ENCODE results near the gene SRPK2. TPM values are rescaled to one million over a fixed set of nuclear protein-coding genes. Genes with fewer than 3 reads are reported as not detected.
A peak's percentile ranks its signal among the peaks of the same experiment; 100 is the strongest.

Gene SRPK2
- total RNA-seq, 2 donors from 2014 or later, result 60.3 to 76.2 TPM

DNA sequence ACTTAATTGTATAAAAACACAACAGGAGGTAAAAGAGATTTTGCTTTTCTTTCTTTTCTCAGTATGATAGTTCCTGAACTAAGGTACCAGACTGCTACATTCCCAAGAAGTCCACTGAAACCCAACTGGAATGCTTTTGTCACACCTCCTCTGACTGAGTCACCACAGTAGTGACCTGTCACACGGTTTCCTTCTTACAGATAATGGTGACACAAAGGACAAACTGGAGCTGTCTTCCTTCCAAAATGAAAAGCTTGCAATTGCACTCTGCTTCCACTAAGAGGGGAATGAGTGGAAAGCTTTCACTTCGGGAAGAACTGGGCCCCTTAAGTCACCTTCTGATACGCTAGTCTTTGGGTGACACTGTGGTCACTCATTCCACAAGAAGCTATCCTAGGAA is 252.5 kb downstream of the SRPK2 start:
- H3K9ac ChIP-seq (ENCODE audit: extremely low read depth, low read length, poor library complexity, severe bottlenecking), result no peak overlapping the region
- H3K9me3 Mint-ChIP-seq, result no peaks in the 10 kb centered on the region
- no peak overlapping the region for H3K4me3 Mint-ChIP-seq
- H3K9me3 ChIP-seq (ENCODE audit: control insufficient read depth, low read length), result no peaks in the 10 kb centered on the region
- no peak overlapping the region for H3K27ac Mint-ChIP-seq
- TF ChIP-seq, protein P1, sequence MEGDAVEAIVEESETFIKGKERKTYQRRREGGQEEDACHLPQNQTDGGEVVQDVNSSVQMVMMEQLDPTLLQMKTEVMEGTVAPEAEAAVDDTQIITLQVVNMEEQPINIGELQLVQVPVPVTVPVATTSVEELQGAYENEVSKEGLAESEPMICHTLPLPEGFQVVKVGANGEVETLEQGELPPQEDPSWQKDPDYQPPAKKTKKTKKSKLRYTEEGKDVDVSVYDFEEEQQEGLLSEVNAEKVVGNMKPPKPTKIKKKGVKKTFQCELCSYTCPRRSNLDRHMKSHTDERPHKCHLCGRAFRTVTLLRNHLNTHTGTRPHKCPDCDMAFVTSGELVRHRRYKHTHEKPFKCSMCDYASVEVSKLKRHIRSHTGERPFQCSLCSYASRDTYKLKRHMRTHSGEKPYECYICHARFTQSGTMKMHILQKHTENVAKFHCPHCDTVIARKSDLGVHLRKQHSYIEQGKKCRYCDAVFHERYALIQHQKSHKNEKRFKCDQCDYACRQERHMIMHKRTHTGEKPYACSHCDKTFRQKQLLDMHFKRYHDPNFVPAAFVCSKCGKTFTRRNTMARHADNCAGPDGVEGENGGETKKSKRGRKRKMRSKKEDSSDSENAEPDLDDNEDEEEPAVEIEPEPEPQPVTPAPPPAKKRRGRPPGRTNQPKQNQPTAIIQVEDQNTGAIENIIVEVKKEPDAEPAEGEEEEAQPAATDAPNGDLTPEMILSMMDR (conservative IDR thresholded peaks at IDR 0.05), result peak; percentile 48
- H3K27ac ChIP-seq (ENCODE audit: low read depth, low read length), result no peak overlapping the region
- H3K4me1 ChIP-seq (ENCODE audit: control insufficient read depth, insufficient read depth, low read length), result no peaks in the 10 kb centered on the region
- no peak overlapping the region for H3K4me3 ChIP-seq (ENCODE audit: low read length)
- H3K36me3 Mint-ChIP-seq (ENCODE audit: low read depth), result peaks cover 26% of the 10 kb centered on the region
- peaks cover 38% of the 10 kb centered on the region for H3K36me3 ChIP-seq (ENCODE audit: control insufficient read depth, insufficient read depth, low read length)
- H3K27me3 ChIP-seq (ENCODE audit: control insufficient read depth, insufficient read depth, low read length, poor library complexity, severe bottlenecking), result no peaks in the 10 kb centered on the region
- H3K4me1 Mint-ChIP-seq, result peaks cover 6% of the 10 kb centered on the region
- peak; percentile 34 for DNase-seq
- WGBS, 2 experiments (ENCODE audit: insufficient coverage in 1 of 2, insufficient read length in 1 of 2), result 87 to 100% methylated on average over 2 to 3 of the region's 3 CpGs
- no peaks in the 10 kb centered on the region for H3K27me3 Mint-ChIP-seq (ENCODE audit: insufficient read depth)

DNA sequence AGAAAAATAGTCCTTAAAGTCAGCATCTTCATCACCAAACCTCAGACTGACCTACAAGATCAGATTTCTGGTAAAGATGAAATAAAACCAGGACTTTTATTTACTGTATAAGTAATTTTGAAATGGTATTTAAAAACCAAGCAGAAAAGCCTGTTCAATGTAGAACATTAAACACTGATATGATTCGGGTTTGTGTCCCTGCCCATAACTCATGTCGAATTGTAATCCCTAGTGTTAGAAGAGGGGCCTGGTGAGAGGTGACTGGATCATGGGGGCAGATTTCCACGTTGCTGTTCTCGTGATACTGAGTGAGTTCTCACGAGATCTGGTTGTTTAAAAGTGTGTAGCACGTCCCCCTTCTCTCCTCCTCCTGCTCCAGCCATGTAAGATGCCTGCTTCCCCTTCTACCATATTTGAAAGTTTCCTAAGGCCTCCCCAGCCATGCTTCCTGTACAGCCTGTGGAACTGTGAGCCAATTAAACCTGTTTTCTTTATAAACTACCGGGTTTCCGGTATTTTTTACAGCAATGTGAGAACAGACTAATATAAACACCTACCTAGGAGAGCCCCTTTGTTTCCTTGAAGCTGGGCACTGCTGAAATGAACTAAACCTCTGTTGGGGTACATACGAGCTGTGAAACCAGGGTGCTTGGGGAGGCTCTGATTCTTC is 254.6 kb downstream of the SRPK2 start:
- Histone ChIP-seq H3K4me3 (ENCODE audit: low read length) (no peak overlapping the region), H3K36me3 (ENCODE audit: control insufficient read depth, insufficient read depth, low read length) (peaks cover 29% of the 10 kb centered on the region), H3K9ac (ENCODE audit: extremely low read depth, low read length, poor library complexity, severe bottlenecking) (no peak overlapping the region), H3K27me3 (ENCODE audit: control insufficient read depth, insufficient read depth, low read length, poor library complexity, severe bottlenecking) (no peaks in the 10 kb centered on the region), H3K4me1 (ENCODE audit: control insufficient read depth, insufficient read depth, low read length) (no peaks in the 10 kb centered on the region), H3K9me3 (ENCODE audit: control insufficient read depth, low read length) (no peaks in the 10 kb centered on the region), H3K27ac (ENCODE audit: low read depth, low read length) (no peak overlapping the region)
- Mint-ChIP-seq H3K36me3 (ENCODE audit: low read depth) (peaks cover 26% of the 10 kb centered on the region), H3K27ac (no peak overlapping the region), H3K27me3 (ENCODE audit: insufficient read depth) (no peaks in the 10 kb centered on the region), H3K4me3 (no peak overlapping the region), H3K9me3 (no peaks in the 10 kb centered on the region), H3K4me1 (peaks cover 6% of the 10 kb centered on the region)
- WGBS, 2 experiments (ENCODE audit: insufficient coverage in 1 of 2, insufficient read length in 1 of 2), result 91 to 92% methylated on average over 4 to 9 of the region's 9 CpGs
- DNase-seq, result no peak
- TF ChIP-seq, protein P1 (conservative IDR thresholded peaks at IDR 0.05), result no peak

DNA sequence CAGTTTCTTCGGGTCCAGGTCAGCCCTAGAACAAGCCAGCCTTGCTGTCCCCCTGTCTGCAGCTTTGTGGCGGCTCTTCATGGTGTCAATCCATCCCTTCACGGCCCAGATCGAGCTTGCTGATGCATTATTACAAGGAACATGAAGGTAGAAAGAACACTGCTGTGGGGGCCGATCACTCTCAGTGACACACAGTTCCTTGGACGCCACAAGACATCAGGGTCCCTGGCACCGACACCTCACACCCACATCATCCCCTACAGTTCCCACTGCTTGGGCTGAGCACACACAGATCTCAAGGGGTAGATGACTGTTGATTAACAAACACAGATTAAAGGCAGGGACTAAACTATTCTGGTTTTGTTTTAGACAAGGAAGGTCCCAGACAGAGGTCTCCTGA is 255.4 kb downstream of the SRPK2 start:
- 93% methylated on average over 7 of the region's 7 CpGs; no CpG with 5 or more reads in 1 of the 2 experiments for WGBS, 2 experiments (ENCODE audit: insufficient coverage in 1 of 2, insufficient read length in 1 of 2)

More for the DNA sequence above, 255.4 kb downstream of the SRPK2 start:
- Histone ChIP-seq H3K27me3 (ENCODE audit: control insufficient read depth, insufficient read depth, low read length, poor library complexity, severe bottlenecking) (no peaks in the 10 kb centered on the region), H3K4me1 (ENCODE audit: control insufficient read depth, insufficient read depth, low read length) (no peaks in the 10 kb centered on the region), H3K9me3 (ENCODE audit: control insufficient read depth, low read length) (no peaks in the 10 kb centered on the region), H3K4me3 (ENCODE audit: low read length) (no peak overlapping the region), H3K9ac (ENCODE audit: extremely low read depth, low read length, poor library complexity, severe bottlenecking) (no peak overlapping the region), H3K36me3 (ENCODE audit: control insufficient read depth, insufficient read depth, low read length) (peaks cover 22% of the 10 kb centered on the region), H3K27ac (ENCODE audit: low read depth, low read length) (no peak overlapping the region)
- Mint-ChIP-seq H3K36me3 (ENCODE audit: low read depth) (peaks cover 25% of the 10 kb centered on the region), H3K9me3 (no peaks in the 10 kb centered on the region), H3K27ac (peak overlapping the region; percentile 34), H3K4me1 (peaks cover 6% of the 10 kb centered on the region), H3K27me3 (ENCODE audit: insufficient read depth) (no peaks in the 10 kb centered on the region), H3K4me3 (no peak overlapping the region)
- DNase-seq, result no peak
- TF ChIP-seq, protein P1 (conservative IDR thresholded peaks at IDR 0.05), result no peak
